Ovary (tissue), 9 donors: Measurements from ENCODE around the gene TMCC3. TPM values are rescaled to one million over a fixed set of nuclear protein-coding genes. Genes with fewer than 3 reads are reported as not detected.
A peak's percentile ranks its signal among the peaks of the same experiment; 100 is the strongest.
"Not testable (repeated sequence)": the region's sequence is repeated elsewhere in the genome, so short reads cannot be mapped to it uniquely, and the experiment has no call there.

ENCODE experiments used
- DNase-seq, 5 donors: peaks; one replicate each; pipeline ENCODE4 v3.0.0-alpha.2; 2019 to 2020
- H3K27ac ChIP-seq, 2 donors: fragments of 200-600 bp; one replicate each; pipeline versions ENCODE4 v1.5.1 to v1.8.0; 2019 to 2022
- H3K27me3 ChIP-seq: fragments of 200-600 bp; one replicate; pipeline ENCODE4 v1.8.0; 2022
- H3K36me3 ChIP-seq: fragments of 200-600 bp; sonication (generic); one replicate; pipeline ENCODE4 v1.5.1; 2019
- H3K4me1 ChIP-seq: one replicate; pipeline ENCODE4 v1.8.1; 2013; ENCODE audit warnings: mild to moderate bottlenecking, moderate library complexity; ENCODE audit not compliant: insufficient read depth
- H3K4me3 ChIP-seq: fragments of 200-600 bp; sonication (generic); one replicate; pipeline ENCODE4 v1.5.1; 2017
- H3K9me3 ChIP-seq, 2 donors: fragments of 200-600 bp in 1 of 2; sonication (generic) in 1 of 2; one replicate each; pipeline versions ENCODE4 v1.5.1 to v1.8.1; 2013 to 2019; ENCODE audit warnings: mild to moderate bottlenecking in 1 of 2, moderate library complexity in 1 of 2
- CTCF ChIP-seq, 3 donors: fragments of 450-650 bp in 2 of 3; fragments of 200-600 bp in 1 of 3; IDR thresholded peaks; one replicate each; pipeline versions ENCODE4 v1.5.1 to v1.8.0; 2016 to 2022; ENCODE audit warnings: antibody characterized with exemption in 3 of 3, mild to moderate bottlenecking in 1 of 3
- EP300 ChIP-seq: sonication (generic); formaldehyde crosslinking; IDR thresholded peaks from one replicate; pipeline ENCODE4 v1.6.1; 2017; ENCODE audit warnings: antibody characterized with exemption
- POLR2A ChIP-seq: fragments of 450-650 bp; IDR thresholded peaks from one replicate; pipeline ENCODE4 v1.6.1; 2017; ENCODE audit warnings: antibody characterized with exemption, mild to moderate bottlenecking, moderate library complexity
- WGBS, 3 donors: extraction: QIAGEN DNeasy Blood & Tissue Kit in 1 of 3; methylation state at CpG; one replicate each; pipeline versions ENCODE4 v1.1.5 to v1.1.7; 2013 to 2017; 5-methylcytosine and 5-hydroxymethylcytosine counted together
- intact Hi-C, 4 donors: fragments of 100-400 bp; cut with DNase I; formaldehyde crosslinking; loops; one replicate each; pipeline versions ENCODE4 v1.11.0 to v1.15.1; 2022 to 2023
- polyA plus RNA-seq, 2 donors: library from polyadenylated mRNA; stranded (reverse); fragments of 200-250 nt in 1 of 2; fragments of 350-450 nt in 1 of 2; fragmentation: Illumina TruSeq in 1 of 2; extraction: RNeasy Lipid Tissue Mini Kit (QIAGEN cat#74804) in 1 of 2; gene quantifications; one replicate each; pipeline ENCODE4 v1.2.3, GENCODE V29; 2013 to 2014
- total RNA-seq, 7 donors: library from RNA; depleted of rRNA in 2 of 7; stranded (reverse); fragments of >200 nt in 2 of 7; fragmentation: NEBNext Ultra II Directional in 3 of 7; extraction: Animal tissue kit (Norgen Biotek cat#: 25700) in 3 of 7; gene quantifications; one replicate each; pipeline versions ENCODE4 v1.1.0 to v1.2.4, GENCODE V29; 2016 to 2023
- donor health status: DM: no; HTN: no; CAD: no; lungs with moderate emphysema.
- donor health status: DM: no; HTN: no; CAD: no.
- donor health status: Bipolar disorder and iron deficiency.
- donor health status: DM: yes; HTN: yes; CAD: no.
- donor health status: DM: no; HTN: no; CAD: no.
- donor health status: DM: yes; HTN: yes; CAD: no.

TMCC3 gene
- total and polyA plus RNA-seq, 9 donors: 4.8 to 24.6 (median 9.6) TPM

DNA sequence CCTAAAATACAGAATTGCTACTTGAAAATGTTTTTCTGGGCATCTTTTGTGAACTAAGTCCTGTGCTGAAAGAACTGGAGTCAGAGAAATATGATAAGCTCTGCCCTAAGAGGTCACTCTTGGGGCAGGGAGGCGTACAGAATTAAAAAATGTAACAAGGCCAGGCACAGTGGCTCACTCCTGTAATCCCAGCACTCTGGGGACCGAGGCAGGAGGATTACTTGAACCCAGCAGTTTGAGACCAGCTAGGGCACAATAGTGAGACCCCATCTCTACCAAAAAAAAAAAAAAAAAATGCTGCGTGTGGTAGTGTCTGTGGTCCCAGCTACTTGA lies 46.0 kb downstream of the TMCC3 start:
- no peaks in the 10 kb centered on the region for H3K27me3 ChIP-seq
- no peaks in the 10 kb centered on the region for H3K9me3 ChIP-seq
- TF ChIP-seq CTCF (IDR thresholded peaks at IDR 0.05) (no peak), POLR2A (no peak), EP300 (no peak)
- no peak overlapping the region for H3K27ac ChIP-seq
- no peaks in the 10 kb centered on the region for H3K36me3 ChIP-seq
- intact Hi-C loops: no loop called here
- DNase-seq: no peak
- H3K4me3 ChIP-seq: no peak overlapping the region
- WGBS, 3 donors: 61 to 79% (median 78%) methylated on average over 3 of the region's 3 CpGs
- H3K4me1 ChIP-seq: peaks cover 3% of the 10 kb centered on the region

DNA sequence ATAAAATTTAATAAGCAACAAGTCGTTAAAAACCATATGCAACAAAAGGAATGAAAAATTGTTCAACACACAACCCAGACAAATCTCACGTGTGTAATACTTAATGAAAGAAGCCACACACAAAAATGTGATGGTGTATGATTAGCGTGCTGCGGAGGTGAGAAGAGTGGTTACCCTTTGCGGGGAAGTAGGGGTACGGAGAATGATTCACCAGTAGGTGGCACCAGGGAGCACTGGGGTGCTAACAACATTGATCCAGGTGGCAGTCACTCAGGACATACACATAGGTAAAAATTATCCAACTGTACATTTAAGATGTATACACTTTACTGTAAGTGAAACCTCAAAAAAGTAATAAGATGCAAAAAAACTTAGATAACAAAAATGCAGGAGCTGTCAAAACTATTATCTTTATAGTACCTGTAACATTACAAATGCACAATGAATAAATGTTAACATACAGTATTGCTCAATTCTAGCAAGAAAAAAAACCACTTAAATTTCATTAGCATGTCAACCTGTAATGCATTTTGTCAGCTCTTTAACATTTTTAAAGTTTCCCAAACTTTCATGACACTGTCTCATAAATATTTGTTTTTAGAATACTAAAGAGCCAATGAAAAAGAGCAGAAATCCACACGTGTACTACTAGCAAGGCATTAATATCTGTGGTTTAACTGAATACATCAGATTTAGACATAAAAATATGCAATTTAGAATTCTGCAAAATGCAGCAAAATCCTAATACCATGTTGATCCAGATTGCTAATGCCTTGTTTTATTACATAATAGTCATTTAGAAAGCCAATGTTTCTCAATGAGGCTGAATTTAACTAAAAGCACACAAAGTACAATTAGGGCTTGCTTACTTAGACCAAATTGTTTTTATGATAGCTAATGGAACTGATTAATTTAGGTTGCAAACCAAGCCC lies 46.7 kb downstream of the TMCC3 start:
- intact Hi-C loops: no loop called here
- DNase-seq: no peak
- peaks cover 3% of the 10 kb centered on the region for H3K4me1 ChIP-seq
- WGBS, 3 donors: 74 to 85% (median 74%) methylated on average over 7 of the region's 7 CpGs
- no peak overlapping the region for H3K27ac ChIP-seq
- no peaks in the 10 kb centered on the region for H3K27me3 ChIP-seq
- no peaks in the 10 kb centered on the region for H3K36me3 ChIP-seq
- TF ChIP-seq POLR2A (no peak), EP300 (no peak), CTCF (IDR thresholded peaks at IDR 0.05) (peak in 1 of 3 donors; percentile 10)
- H3K4me3 ChIP-seq: no peak overlapping the region
- no peaks in the 10 kb centered on the region for H3K9me3 ChIP-seq

DNA sequence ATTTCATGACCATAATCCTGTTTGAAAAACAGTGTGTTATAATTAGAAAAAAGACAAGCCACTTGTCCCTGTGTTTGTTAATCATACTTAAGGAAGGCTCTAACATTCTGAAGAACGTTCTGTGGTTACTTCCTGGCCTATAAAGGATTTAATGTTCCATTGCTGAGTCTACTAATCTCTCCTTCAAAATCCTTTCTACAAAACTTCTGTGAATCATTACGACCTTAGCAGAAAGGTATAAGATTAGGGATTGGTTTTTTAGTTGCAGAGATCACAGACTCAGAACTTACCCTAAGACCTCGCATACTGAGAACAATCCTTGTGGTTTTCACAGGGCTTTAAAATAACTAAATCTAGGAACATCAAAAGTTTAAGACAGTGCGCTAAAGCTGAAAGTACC lies 48.3 kb downstream of the TMCC3 start:
- intact Hi-C loops: no loop called here
- no peak overlapping the region for H3K4me3 ChIP-seq
- TF ChIP-seq POLR2A (no peak), CTCF (IDR thresholded peaks at IDR 0.05) (no peak), EP300 (no peak)
- no peaks in the 10 kb centered on the region for H3K9me3 ChIP-seq
- no peak for DNase-seq
- no peaks in the 10 kb centered on the region for H3K36me3 ChIP-seq
- no peak overlapping the region for H3K27ac ChIP-seq
- no peaks in the 10 kb centered on the region for H3K27me3 ChIP-seq
- WGBS, 3 donors: 91 to 93% (median 91%) methylated on average over 4 of the region's 4 CpGs
- peaks cover 3% of the 10 kb centered on the region for H3K4me1 ChIP-seq

DNA sequence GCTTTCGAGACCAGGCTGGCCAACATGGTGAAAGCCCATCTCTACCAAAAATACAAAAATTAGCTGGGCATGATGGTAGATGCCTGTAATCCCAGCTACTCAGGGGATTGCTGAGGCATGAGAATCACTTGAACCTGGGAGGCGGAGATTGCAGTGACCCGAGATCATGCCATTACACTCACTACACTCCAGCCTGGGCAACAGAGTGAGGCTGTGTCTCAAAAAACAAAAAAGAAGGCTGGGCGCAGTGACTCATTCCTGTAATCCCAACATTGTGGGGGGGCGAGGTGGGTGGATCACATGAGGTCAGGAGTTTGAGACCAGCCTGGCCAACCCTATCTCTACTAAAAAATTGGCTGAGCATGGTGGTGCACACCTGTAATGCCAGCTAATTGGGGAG lies 49.0 kb downstream of the TMCC3 start:
- H3K4me1 ChIP-seq, H3K27me3 ChIP-seq, H3K9me3 ChIP-seq, H3K36me3 ChIP-seq, intact Hi-C loops, DNase-seq, H3K27ac ChIP-seq, H3K4me3 ChIP-seq: not testable (repeated sequence)
- WGBS, 3 donors: 88 to 96% (median 96%) methylated on average over 5 of the region's 5 CpGs

GRCh38 chr12:94599189-94599588 lies 51.2 kb downstream of the TMCC3 start:
- Histone ChIP-seq H3K4me1 (peaks cover 1% of the 10 kb centered on the region), H3K36me3 (no peaks in the 10 kb centered on the region), H3K27ac (no peak overlapping the region), H3K9me3 (no peaks in the 10 kb centered on the region), H3K27me3 (no peaks in the 10 kb centered on the region), H3K4me3 (no peak overlapping the region)
- TF ChIP-seq EP300: no peak
- no peak for TF ChIP-seq CTCF (IDR thresholded peaks at IDR 0.05)
- no peak for TF ChIP-seq POLR2A
- intact Hi-C loops: no loop called here
- 71 to 94% (median 82%) methylated on average over 4 of the region's 4 CpGs for WGBS, 3 donors
- DNase-seq: no peak
